H1 (cell line): ENCODE data around the gene TEDC1. TPM values are rescaled to one million over a fixed set of nuclear protein-coding genes. Genes with fewer than 3 reads are reported as not detected.

Experiments used
- CTCF ChIA-PET: fragments of 300-600 bp; sonication (Branson Sonifier 250); formaldehyde crosslinking; loops from one replicate; lab custom pipeline; 2021; ENCODE audit not compliant: partially characterized antibody; lab: Charles Lee
- POLR2A ChIA-PET: fragments of 300-600 bp; sonication (Branson Sonifier 250); formaldehyde crosslinking; loops from one replicate; lab custom pipeline; 2021; ENCODE audit warnings: inconsistent platforms; ENCODE audit not compliant: partially characterized antibody; lab: Charles Lee
- DNase-seq, 2 experiments: peaks; one replicate each; pipeline versions ENCODE4 v3.0.0 to v3.0.0-alpha.2; 2010 to 2022; ENCODE audit warnings: low spot score in 2 of 2, low read depth in 1 of 2, mixed read lengths in 1 of 2
- FAIRE-seq: peaks from 2 replicates; lab custom pipeline; 2011; peaks lifted over from hg19 to GRCh38; lab: Jason Lieb, UNC
- H2AFZ ChIP-seq: 2 replicates; pipeline ENCODE4 v1.8.1; 2012; ENCODE audit warnings: low read length, inconsistent platforms
- H2AK5ac ChIP-seq: 2 replicates; pipeline ENCODE4 v1.6.1; 2013; ENCODE audit warnings: low read depth, low read length
- H2BK120ac ChIP-seq: replicated peaks from 2 replicates; pipeline ENCODE3; 2013; ENCODE audit warnings: low read depth, low read length, inconsistent platforms
- H2BK12ac ChIP-seq: 2 replicates; pipeline ENCODE4 v1.6.1; 2013; ENCODE audit warnings: low read depth, low read length
- H2BK15ac ChIP-seq: 2 replicates; pipeline ENCODE4 v1.6.1; 2013; ENCODE audit warnings: low read length
- H2BK20ac ChIP-seq: 2 replicates; pipeline ENCODE4 v1.6.1; 2013; ENCODE audit warnings: low read length
- H2BK5ac ChIP-seq: 2 replicates; pipeline ENCODE4 v1.6.1; 2013; ENCODE audit warnings: low read depth, low read length
- H3K14ac ChIP-seq: 2 replicates; pipeline ENCODE4 v1.6.1; 2013; ENCODE audit warnings: inconsistent platforms; ENCODE audit not compliant: insufficient read length
- H3K18ac ChIP-seq: 2 replicates; pipeline ENCODE4 v1.6.1; 2013; ENCODE audit warnings: low read length; ENCODE audit errors: extremely low read depth
- H3K23ac ChIP-seq: 2 replicates; pipeline ENCODE4 v1.6.1; 2013; ENCODE audit warnings: inconsistent platforms; ENCODE audit not compliant: insufficient read length
- H3K23me2 ChIP-seq: 2 replicates; pipeline ENCODE4 v1.6.1; 2013; ENCODE audit warnings: low read depth, low read length
- H3K27ac ChIP-seq: 2 replicates; pipeline ENCODE4 v1.6.1; 2011; ENCODE audit warnings: low read depth, low read length, inconsistent platforms
- H3K27me3 ChIP-seq, 4 experiments: replicated peaks in 1 of 4; 1 replicate in 1 of 4; 2 replicates in 3 of 4; pipeline versions ENCODE4 v1.6.1 to v1.8.1; 2011 to 2013; ENCODE audit warnings: low read length in 3 of 4, mild to moderate bottlenecking in 3 of 4, inconsistent platforms in 2 of 4, mixed read lengths in 2 of 4, moderate library complexity in 1 of 4; ENCODE audit not compliant: control insufficient read depth in 3 of 4, insufficient read depth in 3 of 4; ENCODE audit errors: extremely low read depth in 1 of 4
- H3K36me3 ChIP-seq, 4 experiments: 2 replicates each; pipeline versions ENCODE4 v1.6.1 to v1.8.1; 2011 to 2013; ENCODE audit warnings: mild to moderate bottlenecking in 4 of 4, low read length in 3 of 4, moderate library complexity in 2 of 4, control low read depth in 1 of 4, inconsistent platforms in 1 of 4; ENCODE audit not compliant: insufficient read depth in 4 of 4, control insufficient read depth in 2 of 4
- H3K4ac ChIP-seq: replicated peaks from 2 replicates; pipeline ENCODE3; 2013; ENCODE audit warnings: low read length, low read depth, mixed read lengths, inconsistent platforms; ENCODE audit not compliant: insufficient read length
- H3K4me1 ChIP-seq, 4 experiments: replicated peaks in 1 of 4; 1 replicate in 1 of 4; 2 replicates in 3 of 4; pipeline versions ENCODE4 v1.6.1 to v1.8.1; 2011 to 2013; ENCODE audit warnings: low read length in 3 of 4, inconsistent platforms in 2 of 4, mixed read lengths in 1 of 4; ENCODE audit not compliant: insufficient read depth in 4 of 4, control insufficient read depth in 3 of 4
- H3K4me2 ChIP-seq, 2 experiments: 2 replicates each; pipeline versions ENCODE4 v1.6.1 to v1.8.1; 2011 to 2013; ENCODE audit warnings: low read depth in 2 of 2, low read length in 2 of 2, control low read depth in 1 of 2, inconsistent platforms in 1 of 2, mild to moderate bottlenecking in 1 of 2; ENCODE audit not compliant: insufficient read depth in 1 of 2
- H3K4me3 ChIP-seq, 4 experiments: fragments of 200-600, 300-600 bp in 1 of 4; sonication (generic), shearing (Covaris generic), sonication (Bioruptor Twin) in 1 of 4; 2 replicates each; pipeline versions ENCODE4 v1.5.1 to v1.8.1; 2011 to 2016; ENCODE audit warnings: low read length in 4 of 4, low read depth in 3 of 4, control low read depth in 2 of 4, inconsistent platforms in 2 of 4, mild to moderate bottlenecking in 2 of 4, mixed read lengths in 1 of 4, moderate library complexity in 1 of 4; ENCODE audit not compliant: insufficient read depth in 2 of 4; ENCODE audit errors: extremely low read depth in 1 of 4
- H3K56ac ChIP-seq: replicated peaks from 2 replicates; pipeline ENCODE3; 2013; ENCODE audit warnings: low read depth, mild to moderate bottlenecking, mixed read lengths, low read length, inconsistent platforms; ENCODE audit not compliant: insufficient read length
- H3K79me1 ChIP-seq: 2 replicates; pipeline ENCODE4 v1.6.1; 2013; ENCODE audit warnings: low read depth, low read length, control low read depth
- H3K79me2 ChIP-seq, 2 experiments: 2 replicates each; pipeline versions ENCODE4 v1.6.1 to v1.8.1; 2012 to 2013; ENCODE audit warnings: low read length in 2 of 2, mild to moderate bottlenecking in 2 of 2, inconsistent platforms in 1 of 2; ENCODE audit not compliant: insufficient read depth in 2 of 2, control insufficient read depth in 1 of 2
- H3K9ac ChIP-seq, 4 experiments: replicated peaks in 1 of 4; 1 replicate in 1 of 4; 2 replicates in 3 of 4; pipeline versions ENCODE4 v1.6.1 to v1.8.1; 2011 to 2013; ENCODE audit warnings: low read depth in 3 of 4, low read length in 3 of 4, control low read depth in 2 of 4, mild to moderate bottlenecking in 2 of 4, moderate library complexity in 2 of 4, inconsistent platforms in 1 of 4; ENCODE audit errors: extremely low read depth in 1 of 4
- H3K9me3 ChIP-seq, 2 experiments: 2 replicates each; pipeline versions ENCODE4 v1.6.1 to v1.8.1; 2012 to 2013; ENCODE audit warnings: mild to moderate bottlenecking in 2 of 2, moderate library complexity in 2 of 2, control low read depth in 1 of 2, inconsistent platforms in 1 of 2, low read depth in 1 of 2, low read length in 1 of 2, mixed read lengths in 1 of 2; ENCODE audit not compliant: insufficient read depth in 2 of 2
- H4K20me1 ChIP-seq, 2 experiments: replicated peaks in 1 of 2; 2 replicates each; pipeline versions ENCODE3 to v1.8.1; 2011 to 2013; ENCODE audit warnings: inconsistent platforms in 2 of 2, low read length in 2 of 2, mild to moderate bottlenecking in 1 of 2; ENCODE audit not compliant: insufficient read depth in 2 of 2, control insufficient read depth in 1 of 2
- H4K5ac ChIP-seq: 2 replicates; pipeline ENCODE4 v1.6.1; 2013; ENCODE audit warnings: low read length, low read depth, mixed read lengths, inconsistent platforms; ENCODE audit not compliant: insufficient read length
- H4K8ac ChIP-seq: 2 replicates; pipeline ENCODE4 v1.8.0; 2013; ENCODE audit warnings: mild to moderate bottlenecking, moderate library complexity, low read length, inconsistent platforms; ENCODE audit not compliant: insufficient read depth; ENCODE audit errors: extremely low read depth
- H4K91ac ChIP-seq: replicated peaks from 2 replicates; pipeline ENCODE3; 2013; ENCODE audit warnings: low read length, mixed read lengths, inconsistent platforms; ENCODE audit not compliant: insufficient read length
- CHD1 ChIP-seq: IDR thresholded peaks from 2 replicates; pipeline ENCODE4 v1.6.1; 2012; ENCODE audit warnings: low read depth, low read length, improper control_type of control experiment
- EP300 ChIP-seq, 2 experiments: IDR thresholded peaks; 1 replicate in 1 of 2; 2 replicates in 1 of 2; pipeline ENCODE4 v1.6.1; 2011 to 2012; ENCODE audit warnings: low read depth in 2 of 2, low read length in 2 of 2, mild to moderate bottlenecking in 2 of 2, borderline replicate concordance in 1 of 2, inconsistent platforms in 1 of 2, moderate library complexity in 1 of 2
- GABPA ChIP-seq: IDR thresholded peaks from 2 replicates; pipeline ENCODE4 v1.6.1; 2011; ENCODE audit warnings: mild to moderate bottlenecking, low read length, moderate library complexity, borderline replicate concordance; ENCODE audit not compliant: insufficient read depth
- JUN ChIP-seq: IDR thresholded peaks from 2 replicates; pipeline ENCODE4 v1.6.1; 2011; ENCODE audit warnings: low read depth, mild to moderate bottlenecking, improper control_type of control experiment, low read length
- KDM1A ChIP-seq: fragments of 200-600, 300-600 bp; sonication (generic); IDR thresholded peaks from 2 replicates; pipeline ENCODE4 v1.7.1; 2016; ENCODE audit warnings: mild to moderate bottlenecking, low read length, borderline replicate concordance
- MAFK ChIP-seq: IDR thresholded peaks from 2 replicates; pipeline ENCODE4 v1.6.1; 2012; ENCODE audit warnings: low read depth, mild to moderate bottlenecking, improper control_type of control experiment, low read length
- NANOG ChIP-seq: IDR thresholded peaks from 2 replicates; pipeline ENCODE4 v1.6.1; 2011; ENCODE audit warnings: low read length, low read depth, mild to moderate bottlenecking, inconsistent platforms; ENCODE audit not compliant: insufficient read depth, poor library complexity, severe bottlenecking
- SRF ChIP-seq: IDR thresholded peaks from 2 replicates; pipeline ENCODE4 v1.6.1; 2011; ENCODE audit warnings: mild to moderate bottlenecking, low read depth, low read length, moderate library complexity
- TAF7 ChIP-seq: optimal IDR thresholded peaks from 2 replicates; pipeline ENCODE3; 2011; ENCODE audit warnings: low read depth, mild to moderate bottlenecking, inconsistent platforms, low read length, moderate library complexity, borderline replicate concordance
- ZNF274 ChIP-seq: IDR thresholded peaks from 2 replicates; pipeline ENCODE4 v1.7.0; 2012; ENCODE audit warnings: low read length, borderline replicate concordance; ENCODE audit errors: extremely low read depth
- WGBS, 2 experiments: shearing (Covaris generic) in 1 of 2; methylation state at CpG; one replicate each; pipeline versions ENCODE4 v1.1.6 to v1.1.7; 2013 to 2015; ENCODE audit warnings: low lambda C conversion rate in 2 of 2, mixed read lengths in 2 of 2, inconsistent platforms in 1 of 2, low coverage in 1 of 2, missing lambda C conversion rate in 1 of 2; ENCODE audit not compliant: insufficient replicate concordance in 2 of 2, insufficient coverage in 1 of 2, insufficient read length in 1 of 2; ENCODE audit errors: extremely low coverage in 1 of 2, missing lambda C conversion rate in 1 of 2; 5-methylcytosine and 5-hydroxymethylcytosine counted together
- polyA plus RNA-seq, 7 experiments: library from polyadenylated mRNA; depleted of rRNA in 3 of 7; stranded (reverse) in 5 of 7; unstranded in 2 of 7; fragments of >200 nt in 5 of 7; fragments of 200-250 nt in 2 of 7; gene quantifications; 1 replicate in 5 of 7; 2 replicates in 1 of 7; 4 replicates in 1 of 7; pipeline versions ENCODE4 v1.2.1 to v1.2.3, GENCODE V29; 2011 to 2013; ENCODE audit warnings: missing spikeins in 2 of 7, mixed read lengths in 2 of 7
- total RNA-seq: library from RNA; stranded (reverse); fragmentation: NEBNext Ultra II Directional; extraction: Animal tissue kit (Norgen Biotek cat#: 25700); gene quantifications from 2 replicates; pipeline ENCODE4 v1.2.1, GENCODE V29; 2021
- TF ChIP-seq, protein P1 (sequence below): IDR thresholded peaks from 2 replicates; pipeline ENCODE4 v1.6.1; 2012; ENCODE audit warnings: inconsistent platforms

Gene TEDC1
- total and polyA plus RNA-seq, 2 of the 8 experiments (the other 6 are each of a cell fraction or from before 2014, with no cell fraction given): 5.6 to 14.8 TPM

DNA sequence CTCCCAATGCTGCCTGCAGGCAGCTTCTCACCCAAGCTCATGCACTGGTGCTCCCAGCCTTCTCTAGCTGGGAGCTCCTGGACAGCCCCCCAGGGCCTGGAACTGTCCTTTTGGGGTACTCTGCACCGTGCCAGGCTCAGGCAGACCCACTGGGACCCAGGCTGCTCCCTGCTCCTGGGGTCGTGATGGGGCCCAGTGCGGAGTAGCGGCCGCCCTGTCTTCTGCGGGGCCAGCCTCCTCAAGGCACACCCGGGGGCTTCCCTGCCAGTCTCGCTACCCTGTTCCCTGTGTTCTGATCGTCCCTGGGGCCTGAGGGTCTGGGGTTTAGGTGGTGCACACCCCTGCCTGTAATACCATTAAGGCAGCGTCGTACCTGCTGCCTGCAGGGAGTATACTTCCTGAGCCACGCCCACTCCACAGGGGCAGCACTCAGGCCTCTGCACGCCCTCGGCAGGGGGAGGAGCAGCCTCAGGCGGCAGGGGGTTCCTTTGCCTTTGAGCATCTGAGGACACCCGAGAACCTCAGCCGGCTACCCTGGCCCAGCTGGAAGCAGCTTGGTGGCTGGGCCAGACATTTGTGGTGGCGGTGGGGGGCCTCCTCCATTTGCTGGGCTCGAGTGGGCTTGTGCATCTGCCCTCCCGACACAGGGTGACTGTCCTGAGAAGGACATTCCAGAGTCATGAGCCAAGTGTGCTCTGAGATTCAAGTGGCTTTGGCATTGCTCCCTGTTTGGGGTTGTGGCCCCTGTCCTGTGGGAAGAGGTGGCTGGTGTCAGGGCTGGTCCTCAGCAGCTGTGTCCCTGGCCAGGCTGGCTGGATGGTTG lies 25.6 kb upstream of the TEDC1 start:
- H2BK20ac ChIP-seq: no peak overlapping the region
- H3K9ac ChIP-seq: no peak overlapping the region
- H3K4me2 ChIP-seq: no peak overlapping the region
- no peak overlapping the region for H3K27ac ChIP-seq
- H4K91ac ChIP-seq: no peak overlapping the region
- H2BK5ac ChIP-seq: no peak overlapping the region
- H2AFZ ChIP-seq: no peak overlapping the region
- DNase-seq (no peak), FAIRE-seq (no peak)
- H4K5ac ChIP-seq: no peak overlapping the region
- H3K79me1 ChIP-seq: no peaks in the 10 kb centered on the region
- no peak overlapping the region for H2BK120ac ChIP-seq
- peak overlapping the region; percentile 19; the same call in 1 of the 2 replicates for H3K18ac ChIP-seq
- no peak overlapping the region for H3K23ac ChIP-seq
- ChIA-PET CTCF (interaction anchor here (0.6 to 1.9 kb wide), 5 partner anchors 9 to 160 kb away, joined by 3 to 5 read pairs (median 3); no protein-coding TSS in a partner anchor), POLR2A (no interaction called here)
- no peak overlapping the region for H2AK5ac ChIP-seq
- H3K23me2 ChIP-seq: no peaks in the 10 kb centered on the region
- no peak overlapping the region for H3K4ac ChIP-seq
- 89% methylated on average over 17 of the region's 20 CpGs; no CpG with 5 or more reads in 1 of the 2 experiments for WGBS, 2 experiments
- H3K9me3 ChIP-seq: no peaks in the 10 kb centered on the region
- H4K8ac ChIP-seq: no peak overlapping the region
- no peak overlapping the region for H2BK12ac ChIP-seq
- H4K20me1 ChIP-seq: peaks cover 11 to 32% of the 10 kb centered on the region in 2 experiments
- H3K79me2 ChIP-seq: no peaks in the 10 kb centered on the region; a peak in 1 of 4 replicates
- no peak overlapping the region for H3K4me3 ChIP-seq
- H3K27me3 ChIP-seq: no peaks in the 10 kb centered on the region
- H3K56ac ChIP-seq: no peak overlapping the region
- peaks cover 0 to 8% (median 1%) of the 10 kb centered on the region in 4 experiments; a peak in 3 of 7 replicates for H3K4me1 ChIP-seq
- no peak overlapping the region for H2BK15ac ChIP-seq
- H3K36me3 ChIP-seq: peaks cover 14 to 81% (median 41%) of the 10 kb centered on the region in 4 experiments; a peak in 7 of 8 replicates
- no peak overlapping the region for H3K14ac ChIP-seq
- TF ChIP-seq ZNF274 (no peak), JUN (no peak), NANOG (no peak), SRF (no peak), KDM1A (no peak), EP300 (IDR thresholded peaks at IDR 0.05; ENCODE audit: borderline replicate concordance in 1 of 2, low read depth in 2 of 2, low read length in 2 of 2) (no peak), MAFK (no peak), CHD1 (no peak), TAF7 (no peak), GABPA (no peak)
- TF ChIP-seq, protein P1, sequence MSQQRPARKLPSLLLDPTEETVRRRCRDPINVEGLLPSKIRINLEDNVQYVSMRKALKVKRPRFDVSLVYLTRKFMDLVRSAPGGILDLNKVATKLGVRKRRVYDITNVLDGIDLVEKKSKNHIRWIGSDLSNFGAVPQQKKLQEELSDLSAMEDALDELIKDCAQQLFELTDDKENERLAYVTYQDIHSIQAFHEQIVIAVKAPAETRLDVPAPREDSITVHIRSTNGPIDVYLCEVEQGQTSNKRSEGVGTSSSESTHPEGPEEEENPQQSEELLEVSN: no peak
